OCI-LY7 (cell line): Measurements from ENCODE around the gene ZGPAT. TPM values are rescaled to one million over a fixed set of nuclear protein-coding genes. Genes with fewer than 3 reads are reported as not detected.
"Not testable (repeated sequence)": the region's sequence is repeated elsewhere in the genome, so short reads cannot be mapped to it uniquely, and the experiment has no call there.

Experiments
- BruUV-seq: library from RNA; stranded (reverse); fragments of 400-500 nt; replicated peaks from 2 replicates; lab custom pipeline; 2021; lab: Mats Ljungman, UMichigan
- CTCF ChIA-PET: fragments of 300-600 bp; sonication (Branson Sonifier 250); formaldehyde crosslinking; loops from one replicate; lab custom pipeline; 2022; ENCODE audit warnings: antibody characterized with exemption; ENCODE audit not compliant: unreplicated experiment; lab: Charles Lee
- POLR2A ChIA-PET: fragments of 300-600 bp; sonication (Branson Sonifier 250); formaldehyde crosslinking; loops from one replicate; lab custom pipeline; 2022; ENCODE audit warnings: antibody characterized with exemption; lab: Charles Lee
- DNase-seq: peaks from one replicate; pipeline ENCODE4 v3.0.0-alpha.2; 2015; ENCODE audit warnings: low spot score
- H2AFZ ChIP-seq: fragments of 200-600 bp; sonication (generic), shearing (Covaris generic); 2 replicates; pipeline ENCODE4 v1.6.1; 2014; ENCODE audit warnings: mild to moderate bottlenecking, antibody characterized with exemption, low read length, moderate library complexity
- H3K27ac ChIP-seq: fragments of 200-600 bp; sonication (generic); 2 replicates; pipeline ENCODE4 v1.5.1; 2014; ENCODE audit warnings: mixed run types, low read depth, mild to moderate bottlenecking, moderate library complexity, low read length, inconsistent platforms; ENCODE audit not compliant: poor library complexity, severe bottlenecking
- H3K36me3 ChIP-seq: fragments of 200-600 bp; sonication (generic); 2 replicates; pipeline ENCODE4 v1.6.1; 2014; ENCODE audit warnings: mild to moderate bottlenecking, antibody characterized with exemption, low read length, moderate library complexity, mixed read lengths; ENCODE audit not compliant: insufficient read depth
- H3K4me1 ChIP-seq: fragments of 200-600 bp; sonication (generic); 2 replicates; pipeline ENCODE4 v1.5.1; 2014; ENCODE audit warnings: mild to moderate bottlenecking, low read length; ENCODE audit not compliant: insufficient read depth, poor library complexity, severe bottlenecking
- H3K4me2 ChIP-seq: fragments of 200-600 bp; sonication (generic); 2 replicates; pipeline ENCODE4 v1.6.1; 2014; ENCODE audit warnings: mild to moderate bottlenecking, low read length
- H3K4me3 ChIP-seq: fragments of 200-600 bp; sonication (generic); 2 replicates; pipeline ENCODE4 v1.5.1; 2014; ENCODE audit warnings: mild to moderate bottlenecking, low read depth, low read length; ENCODE audit not compliant: poor library complexity, severe bottlenecking
- H3K79me2 ChIP-seq: fragments of 200-600 bp; sonication (generic); 2 replicates; pipeline ENCODE4 v1.6.1; 2016; ENCODE audit warnings: low read depth, mild to moderate bottlenecking, low read length, moderate library complexity, mixed read lengths; ENCODE audit not compliant: insufficient read depth
- H3K9me2 ChIP-seq: fragments of 200-600 bp; sonication (generic); 2 replicates; pipeline ENCODE4 v1.6.1; 2016; ENCODE audit warnings: mild to moderate bottlenecking, low read length, mixed read lengths; ENCODE audit not compliant: insufficient read depth
- H3K9me3 ChIP-seq: fragments of 200-600 bp; sonication (generic); 2 replicates; pipeline ENCODE4 v1.6.1; 2014; ENCODE audit warnings: mild to moderate bottlenecking, mixed run types, low read length, mixed read lengths
- H4K20me1 ChIP-seq: fragments of 200-600 bp; sonication (generic); 2 replicates; pipeline ENCODE4 v1.6.1; 2014; ENCODE audit warnings: mild to moderate bottlenecking, antibody characterized with exemption, low read length, moderate library complexity, mixed read lengths; ENCODE audit not compliant: insufficient read depth
- CTCF ChIP-seq: fragments of 200-600 bp; sonication (generic); conservative IDR thresholded peaks from 2 replicates; pipeline ENCODE4 v1.5.1; 2014; ENCODE audit warnings: mild to moderate bottlenecking, antibody characterized with exemption, low read length, moderate library complexity, mixed read lengths
- EZH2phosphoT487 ChIP-seq: fragments of 200-600 bp; sonication (generic); IDR thresholded peaks from 2 replicates; pipeline ENCODE4 v1.6.1; 2018; ENCODE audit warnings: low read depth, borderline replicate concordance, mild to moderate bottlenecking, mixed run types, antibody characterized with exemption, low read length, moderate library complexity, mixed read lengths
- intact Hi-C: fragments of 100-400 bp; cut with micrococcal nuclease; formaldehyde crosslinking; loops from one replicate; pipeline ENCODE4 v1.10.0; 2022; ENCODE audit not compliant: unreplicated experiment
- total RNA-seq, 2 experiments: library from RNA; depleted of rRNA in 1 of 2; stranded (reverse); fragments of >200 nt in 1 of 2; shearing (Covaris generic) in 1 of 2; gene quantifications; 2 replicates each; pipeline ENCODE4 v1.2.3, GENCODE V29; 2014 to 2022

Gene ZGPAT
- total RNA-seq, 2 experiments from 2014 or later = 43.9 to 55.4 TPM

DNA sequence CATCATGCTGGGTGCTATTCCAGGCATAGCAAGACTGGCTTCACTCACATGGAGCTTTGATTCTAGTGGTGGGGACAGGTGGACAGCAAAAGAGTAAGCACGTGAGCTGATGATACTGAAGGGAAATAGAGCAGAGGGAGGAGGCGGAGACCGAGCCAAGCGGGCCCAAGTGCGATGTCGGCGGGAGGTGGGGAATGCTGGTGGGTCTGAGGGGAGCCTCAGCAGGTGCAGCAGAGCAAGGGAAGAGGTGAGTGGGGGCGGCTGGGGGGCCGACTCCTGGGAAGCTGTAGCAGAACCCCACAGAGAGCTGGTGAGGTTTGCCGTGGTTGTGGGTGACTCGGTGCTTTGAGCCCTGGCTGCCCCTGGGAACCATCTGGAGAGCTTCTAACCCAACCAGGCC is 39.5 kb upstream of the ZGPAT start:
- CTCF ChIA-PET = no interaction called here

GRCh38 chr20:63671695-63672094 is 36.1 kb upstream of the ZGPAT start:
- H2AFZ ChIP-seq, H3K9me2 ChIP-seq, CTCF ChIA-PET, H3K27ac ChIP-seq, POLR2A ChIA-PET, DNase-seq, H3K4me3 ChIP-seq, H3K9me3 ChIP-seq, H3K4me2 ChIP-seq, H3K4me1 ChIP-seq, H4K20me1 ChIP-seq, H3K79me2 ChIP-seq, intact Hi-C loops, BruUV-seq: not testable (repeated sequence)
- peaks cover 62% of the 10 kb centered on the region for H3K36me3 ChIP-seq

More for the DNA sequence above, 39.5 kb upstream of the ZGPAT start:
- Histone ChIP-seq H4K20me1 (no peaks in the 10 kb centered on the region), H3K36me3 (peaks cover 53% of the 10 kb centered on the region), H3K9me2 (no peaks in the 10 kb centered on the region), H3K9me3 (no peaks in the 10 kb centered on the region), H3K4me2 (no peak overlapping the region), H2AFZ (no peak overlapping the region), H3K79me2 (no peaks in the 10 kb centered on the region), H3K4me1 (no peaks in the 10 kb centered on the region), H3K27ac (no peak overlapping the region), H3K4me3 (no peak overlapping the region)
- no peak for DNase-seq
- POLR2A ChIA-PET = no interaction called here
- BruUV-seq = no TSS peak
- intact Hi-C loops = no loop called here
- TF ChIP-seq EZH2phosphoT487 (no peak), CTCF (no peak)

DNA sequence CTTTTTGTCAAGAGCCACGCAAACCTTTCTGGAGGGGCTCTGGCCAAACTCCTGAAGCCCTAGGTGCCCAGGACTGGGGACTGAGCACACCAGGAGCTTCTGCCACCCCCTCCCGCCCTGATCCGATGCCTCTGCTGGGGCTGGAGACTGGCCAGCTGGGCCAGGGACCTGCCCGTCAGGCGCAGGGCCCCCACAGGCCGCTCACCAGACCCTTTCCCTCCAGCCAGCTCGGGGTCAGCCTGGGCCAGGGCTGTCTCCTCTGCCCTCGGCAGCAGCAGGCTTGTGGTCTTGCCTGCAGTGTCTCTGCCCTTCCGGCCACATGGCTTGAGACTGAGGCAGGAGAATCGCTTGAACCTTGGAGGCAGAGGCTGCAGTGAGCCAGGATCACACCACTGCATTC is 35.2 kb upstream of the ZGPAT start:
- no peak for DNase-seq
- Histone ChIP-seq H2AFZ (no peak overlapping the region), H3K27ac (no peak overlapping the region), H3K9me3 (no peaks in the 10 kb centered on the region), H4K20me1 (no peaks in the 10 kb centered on the region), H3K4me1 (no peaks in the 10 kb centered on the region), H3K4me2 (no peak overlapping the region), H3K9me2 (no peaks in the 10 kb centered on the region), H3K4me3 (no peak overlapping the region), H3K79me2 (no peaks in the 10 kb centered on the region), H3K36me3 (peaks cover 59% of the 10 kb centered on the region)
- intact Hi-C loops = no loop called here
- BruUV-seq = no TSS peak
- TF ChIP-seq EZH2phosphoT487 (no peak), CTCF (no peak)
- CTCF ChIA-PET = no interaction called here
- POLR2A ChIA-PET = no interaction called here
